IPS DF 6.9 (cell line): Measurements from ENCODE around the gene DAZAP2.
A peak's percentile ranks its signal among the peaks of the same experiment; 100 is the strongest.
"Not testable (repeated sequence)": the region's sequence is repeated elsewhere in the genome, so short reads cannot be mapped to it uniquely, and the experiment has no call there.

Source experiments
- DNase-seq: peaks from one replicate; pipeline ENCODE4 v3.0.0-alpha.2; 2013; ENCODE audit warnings: low read depth, low spot score
- H3K27ac ChIP-seq: one replicate; pipeline ENCODE4 v1.5.1; 2013; ENCODE audit warnings: low read length, control low read depth
- H3K27me3 ChIP-seq: 2 replicates; pipeline ENCODE4 v1.6.1; 2013; ENCODE audit warnings: mild to moderate bottlenecking, low read length; ENCODE audit not compliant: control insufficient read depth, insufficient read depth
- H3K36me3 ChIP-seq: 2 replicates; pipeline ENCODE4 v1.6.1; 2013; ENCODE audit warnings: low read length; ENCODE audit not compliant: control insufficient read depth, insufficient read depth
- H3K4me1 ChIP-seq: 2 replicates; pipeline ENCODE4 v1.6.1; 2013; ENCODE audit warnings: low read length; ENCODE audit not compliant: control insufficient read depth, insufficient read depth
- H3K4me3 ChIP-seq: 2 replicates; pipeline ENCODE4 v1.5.1; 2013; ENCODE audit warnings: mild to moderate bottlenecking, low read length
- H3K9me3 ChIP-seq: 2 replicates; pipeline ENCODE4 v1.6.1; 2013; ENCODE audit warnings: low read length, inconsistent platforms; ENCODE audit not compliant: control insufficient read depth, insufficient read depth
- WGBS: extraction: QIAGEN DNeasy Blood & Tissue Kit; methylation state at CpG from one replicate; pipeline ENCODE4 v1.1.7; 2013; ENCODE audit warnings: mixed read lengths, missing lambda C conversion rate; ENCODE audit not compliant: insufficient read length, insufficient coverage; 5-methylcytosine and 5-hydroxymethylcytosine counted together

The DAZAP2 gene

GRCh38 chr12:51246254-51246853, 7.7 kb downstream of the DAZAP2 start:
- no peak overlapping the region for H3K27ac ChIP-seq
- H3K27me3 ChIP-seq: no peaks in the 10 kb centered on the region
- peaks cover 9% of the 10 kb centered on the region for H3K36me3 ChIP-seq
- DNase-seq: no peak
- 100% methylated on average over 4 of the region's 7 CpGs for WGBS
- H3K9me3 ChIP-seq: no peaks in the 10 kb centered on the region
- peaks cover 8% of the 10 kb centered on the region for H3K4me1 ChIP-seq
- H3K4me3 ChIP-seq: no peak overlapping the region

DNA sequence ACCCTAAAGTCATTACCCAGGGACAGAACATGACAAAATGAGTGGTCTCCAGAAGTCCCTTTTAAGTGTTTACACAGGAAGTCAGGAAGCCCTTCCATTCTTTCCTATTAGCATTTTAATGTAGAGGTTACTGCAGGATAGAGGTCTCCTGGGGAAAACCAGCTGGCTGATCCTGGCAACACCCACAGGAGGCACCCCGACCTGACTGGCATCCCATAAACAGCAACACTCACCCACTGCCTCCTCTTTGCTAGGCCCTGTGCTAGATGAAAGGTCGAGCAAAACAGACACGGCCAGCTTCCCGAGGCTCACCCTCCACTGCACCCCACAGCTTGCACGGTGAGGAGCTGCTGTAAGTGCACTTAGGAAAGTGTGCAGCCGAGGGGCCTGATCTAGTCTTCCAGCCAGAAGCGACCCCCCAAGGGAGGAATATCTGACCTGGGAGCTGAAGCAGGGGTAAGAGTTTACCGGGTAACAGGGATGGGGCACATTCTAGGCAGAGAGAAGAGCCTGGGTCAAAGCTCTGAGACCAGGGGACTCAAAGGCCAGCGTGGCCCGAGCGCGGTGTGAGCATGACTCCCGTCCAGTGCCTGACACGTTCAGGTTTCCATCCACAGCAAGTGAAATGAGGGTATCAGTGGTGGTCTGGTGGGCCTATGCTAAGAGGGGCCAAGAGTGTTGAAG, 9.0 kb downstream of the DAZAP2 start:
- no peak for DNase-seq
- no peaks in the 10 kb centered on the region for H3K27me3 ChIP-seq
- H3K27ac ChIP-seq: no peak overlapping the region
- peaks cover 4% of the 10 kb centered on the region; the same call in 1 of the 2 replicates for H3K36me3 ChIP-seq
- no peaks in the 10 kb centered on the region for H3K9me3 ChIP-seq
- WGBS: no CpG with 5 or more reads among the region's 14 CpGs
- H3K4me3 ChIP-seq: no peak overlapping the region
- peaks cover 8% of the 10 kb centered on the region for H3K4me1 ChIP-seq

DNA sequence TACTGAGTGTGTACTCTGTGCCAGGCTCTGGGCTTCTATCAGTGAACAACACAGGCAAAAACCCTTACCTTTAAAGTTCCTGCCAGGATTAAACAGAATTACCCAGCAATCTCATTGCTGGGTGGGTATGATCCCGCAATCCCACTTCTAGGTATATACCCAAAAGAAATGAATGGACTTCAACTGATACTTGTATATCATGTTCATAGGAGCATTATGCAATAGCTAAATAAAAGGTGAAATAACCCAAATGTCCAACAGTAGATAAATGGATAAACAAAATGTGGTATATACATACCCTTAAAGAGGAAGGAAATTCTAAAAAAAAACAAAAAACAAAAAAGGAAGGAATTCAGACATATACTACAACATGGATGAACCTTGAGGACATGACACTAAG, 14.7 kb downstream of the DAZAP2 start:
- no peaks in the 10 kb centered on the region for H3K9me3 ChIP-seq
- H3K27me3 ChIP-seq: no peaks in the 10 kb centered on the region
- DNase-seq: no peak
- no peaks in the 10 kb centered on the region for H3K4me1 ChIP-seq
- no CpG with 5 or more reads among the region's 1 CpG for WGBS
- H3K4me3 ChIP-seq: no peak overlapping the region
- no peak overlapping the region for H3K27ac ChIP-seq
- H3K36me3 ChIP-seq: no peaks in the 10 kb centered on the region

DNA sequence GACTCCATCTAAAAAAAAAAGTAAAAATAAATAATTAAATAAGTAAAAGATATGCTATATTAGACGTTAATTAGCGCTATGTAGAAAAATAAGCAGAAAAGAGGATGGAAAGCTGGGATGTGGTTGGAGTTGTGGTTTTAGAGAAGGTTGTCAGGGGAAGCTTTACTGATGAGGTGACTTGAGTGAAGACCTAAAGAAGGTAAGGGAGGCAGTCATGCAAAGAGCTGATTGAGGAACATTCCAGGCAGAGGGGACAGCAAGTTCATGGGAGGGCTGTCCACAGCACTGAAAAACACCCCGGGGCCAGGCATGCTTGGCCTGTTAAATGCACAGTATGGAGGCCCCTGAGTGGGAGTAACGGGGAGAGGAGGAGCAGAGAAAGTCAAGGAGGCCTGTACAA, 15.9 kb downstream of the DAZAP2 start:
- H3K4me3 ChIP-seq: no peak overlapping the region
- no peak overlapping the region for H3K27ac ChIP-seq
- 100% methylated on average over 2 of the region's 4 CpGs for WGBS
- H3K4me1 ChIP-seq: no peaks in the 10 kb centered on the region
- no peak for DNase-seq
- no peaks in the 10 kb centered on the region for H3K9me3 ChIP-seq
- no peaks in the 10 kb centered on the region for H3K36me3 ChIP-seq
- no peaks in the 10 kb centered on the region for H3K27me3 ChIP-seq

DNA sequence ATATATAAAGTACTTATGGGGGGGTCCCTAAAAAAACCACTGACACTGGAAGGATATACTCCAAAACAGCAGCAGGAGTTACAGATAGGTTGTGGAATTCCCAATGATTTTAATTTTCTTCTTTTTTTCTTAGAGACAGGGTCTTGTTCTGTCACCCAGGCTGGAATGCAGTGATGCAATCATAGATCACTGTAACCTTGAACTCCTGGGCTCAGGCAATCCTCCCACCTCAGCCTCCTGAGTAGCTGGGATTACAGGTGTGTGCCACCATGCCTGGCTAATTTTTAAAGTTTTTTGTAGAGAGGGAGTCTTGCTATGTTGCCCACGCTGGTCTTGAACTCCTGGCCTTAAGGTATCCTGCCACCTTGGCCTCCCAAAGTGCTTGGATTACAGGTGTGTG, 21.0 kb downstream of the DAZAP2 start:
- DNase-seq, H3K27ac ChIP-seq, H3K9me3 ChIP-seq, H3K4me1 ChIP-seq, H3K27me3 ChIP-seq, H3K36me3 ChIP-seq, H3K4me3 ChIP-seq: not testable (repeated sequence)
- no CpG with 5 or more reads among the region's 1 CpG for WGBS

GRCh38 chr12:51262758-51263177, 24.1 kb downstream of the DAZAP2 start:
- H3K27me3 ChIP-seq: no peaks in the 10 kb centered on the region
- no peak overlapping the region for H3K27ac ChIP-seq
- no peaks in the 10 kb centered on the region for H3K9me3 ChIP-seq
- H3K36me3 ChIP-seq: no peaks in the 10 kb centered on the region
- DNase-seq: no peak
- H3K4me3 ChIP-seq: no peak overlapping the region
- no CpG with 5 or more reads among the region's 7 CpGs for WGBS
- H3K4me1 ChIP-seq: no peaks in the 10 kb centered on the region

DNA sequence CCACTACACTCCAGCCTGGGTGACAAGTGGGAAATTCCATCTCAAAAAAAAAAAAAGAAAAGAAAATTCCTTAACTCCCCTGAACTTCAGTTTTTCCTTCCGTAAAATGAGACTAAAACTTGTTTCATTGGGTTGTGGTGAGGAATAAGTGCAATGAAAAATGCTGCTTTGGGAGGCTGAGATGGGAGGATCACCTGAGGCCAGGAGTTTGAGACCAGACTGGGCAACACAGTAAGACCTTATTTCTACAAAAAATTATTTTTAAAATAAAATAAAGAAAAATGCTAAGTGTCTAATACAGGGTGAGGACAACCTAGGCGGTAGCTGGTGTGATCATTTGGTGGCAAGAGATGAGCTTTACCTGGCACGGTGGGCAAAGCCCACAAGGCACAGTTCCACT, 24.7 kb downstream of the DAZAP2 start:
- Histone ChIP-seq H3K9me3 (no peaks in the 10 kb centered on the region), H3K4me1 (no peaks in the 10 kb centered on the region), H3K27me3 (no peaks in the 10 kb centered on the region), H3K4me3 (no peak overlapping the region), H3K27ac (no peak overlapping the region), H3K36me3 (no peaks in the 10 kb centered on the region)
- no CpG with 5 or more reads among the region's 3 CpGs for WGBS
- no peak for DNase-seq

DNA sequence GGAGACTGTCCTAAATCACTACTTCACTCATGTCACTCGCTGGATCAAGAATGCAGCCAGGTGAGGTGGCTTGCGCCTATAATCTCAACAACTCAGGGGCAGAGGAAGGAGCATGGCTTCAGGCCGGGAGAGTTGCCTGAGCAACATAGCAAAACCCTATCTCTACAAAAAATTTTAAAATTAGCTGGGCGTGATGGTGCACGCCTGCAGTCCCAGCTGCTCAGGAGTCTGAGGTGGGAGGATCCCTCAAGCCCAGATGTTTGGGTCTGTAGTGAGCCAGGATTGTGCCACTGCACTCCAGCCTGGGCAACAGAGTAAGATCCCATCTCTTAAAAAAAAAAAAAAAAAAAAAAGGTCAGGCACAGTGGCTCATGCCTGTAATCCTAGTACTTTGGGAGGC, 25.7 kb downstream of the DAZAP2 start:
- WGBS: no CpG with 5 or more reads among the region's 5 CpGs
- Histone ChIP-seq H3K36me3 (no peaks in the 10 kb centered on the region), H3K9me3 (no peaks in the 10 kb centered on the region), H3K27me3 (no peaks in the 10 kb centered on the region), H3K4me3 (no peak overlapping the region), H3K27ac (no peak overlapping the region), H3K4me1 (peaks cover under 1% of the 10 kb centered on the region; the same call in 1 of the 2 replicates)
- no peak for DNase-seq

DNA sequence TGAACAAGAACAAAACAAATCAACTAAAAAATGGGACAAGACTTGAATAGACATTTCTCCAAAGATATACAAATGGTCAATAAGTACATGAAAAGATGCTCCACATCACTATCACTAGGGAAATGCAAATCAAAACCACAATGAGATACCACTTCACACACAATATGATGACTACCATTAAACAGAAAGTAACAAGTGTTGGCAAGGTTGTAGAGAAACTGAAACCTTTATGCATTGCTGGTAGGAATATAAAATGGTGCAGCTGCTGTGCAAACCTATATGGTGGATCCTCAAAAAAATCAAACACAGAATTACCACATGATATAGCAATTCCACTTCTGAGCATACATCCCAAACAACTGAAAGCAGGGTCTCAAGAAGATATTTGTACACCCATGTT, 26.4 kb downstream of the DAZAP2 start:
- Histone ChIP-seq H3K4me3 (no peak overlapping the region), H3K27me3 (no peaks in the 10 kb centered on the region), H3K36me3 (no peaks in the 10 kb centered on the region), H3K4me1 (peaks cover 2% of the 10 kb centered on the region; the same call in 1 of the 2 replicates), H3K27ac (no peak overlapping the region), H3K9me3 (no peaks in the 10 kb centered on the region)
- DNase-seq: no peak

DNA sequence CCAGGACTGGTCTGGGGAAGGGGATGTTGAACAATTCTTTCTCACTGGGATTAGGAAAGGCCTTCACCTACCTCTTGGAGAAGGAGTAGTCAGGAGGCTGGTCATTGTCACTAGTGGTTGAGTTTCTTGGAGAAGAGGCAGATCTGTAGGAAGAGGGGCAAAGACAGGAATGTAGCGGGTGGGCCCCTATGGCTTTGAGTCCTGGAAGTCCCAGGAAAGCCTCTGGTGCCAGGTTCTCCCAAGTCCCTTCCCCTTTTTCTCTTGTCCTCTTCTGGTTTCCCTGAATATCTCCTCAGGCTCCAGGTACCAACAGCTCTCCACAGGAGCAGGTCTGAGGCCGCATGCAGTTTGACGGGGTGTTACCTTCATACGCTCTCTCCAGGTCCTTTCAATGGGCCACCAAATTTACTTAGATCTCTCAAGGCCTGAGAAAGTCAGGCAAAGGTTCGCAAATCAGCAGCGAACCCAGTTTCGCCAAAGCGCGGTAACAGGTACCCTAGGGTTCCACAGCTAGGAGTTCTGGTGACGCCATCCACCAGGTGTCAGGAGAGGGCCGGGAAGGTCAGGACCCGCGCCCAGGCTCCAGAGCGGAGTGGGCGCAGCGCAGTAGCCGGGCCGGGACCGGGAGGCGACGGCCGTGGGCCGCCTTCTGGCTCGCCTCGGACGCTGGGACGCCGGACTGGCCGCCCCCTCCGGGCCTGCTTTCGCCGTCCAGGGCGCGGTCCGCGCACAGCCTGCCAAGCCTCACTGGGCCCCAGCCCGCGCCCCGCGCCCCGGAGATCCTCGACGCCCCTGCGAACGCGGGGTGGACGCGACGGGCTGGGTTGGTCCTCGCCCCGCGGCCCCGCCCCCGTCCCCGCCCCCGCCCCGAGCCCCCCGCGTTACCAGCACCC, 30.8 kb downstream of the DAZAP2 start:
- H3K36me3 ChIP-seq: no peaks in the 10 kb centered on the region
- no peaks in the 10 kb centered on the region for H3K9me3 ChIP-seq
- H3K4me1 ChIP-seq: peaks cover 2% of the 10 kb centered on the region; the same call in 1 of the 2 replicates
- H3K27ac ChIP-seq: no peak overlapping the region
- no peak for DNase-seq
- H3K4me3 ChIP-seq: peak overlapping the region; percentile 51; the same call in 1 of the 2 replicates
- H3K27me3 ChIP-seq: peaks cover 6% of the 10 kb centered on the region; the same call in 1 of the 2 replicates
- WGBS: no CpG with 5 or more reads among the region's 59 CpGs
